BLaER1 (cell line): ENCODE results near the gene LIN28A.

ENCODE experiments used
- H3K27ac ChIP-seq: shearing (Covaris generic); formaldehyde crosslinking; 2 replicates; pipeline ENCODE4 v1.8.1; 2022
- H3K27me3 ChIP-seq: shearing (Covaris generic); formaldehyde crosslinking; 2 replicates; pipeline ENCODE4 v1.8.1; 2022
- H3K36me3 ChIP-seq: shearing (Covaris generic); formaldehyde crosslinking; 2 replicates; pipeline ENCODE4 v1.8.1; 2022
- H3K4me1 ChIP-seq: shearing (Covaris generic); formaldehyde crosslinking; 2 replicates; pipeline ENCODE4 v1.8.1; 2022
- H3K4me2 ChIP-seq: shearing (Covaris generic); formaldehyde crosslinking; 2 replicates; pipeline ENCODE4 v1.8.1; 2022
- H3K4me3 ChIP-seq: shearing (Covaris generic); formaldehyde crosslinking; 2 replicates; pipeline ENCODE4 v1.8.1; 2022
- H3K9ac ChIP-seq: shearing (Covaris generic); formaldehyde crosslinking; 2 replicates; pipeline ENCODE4 v1.8.1; 2022
- H3K9me3 ChIP-seq: shearing (Covaris generic); formaldehyde crosslinking; 2 replicates; pipeline ENCODE4 v1.8.1; 2022
- H4K20me1 ChIP-seq: shearing (Covaris generic); formaldehyde crosslinking; 2 replicates; pipeline ENCODE4 v1.8.1; 2022
- Cebpa-rat ChIP-seq: shearing (Covaris generic); IDR thresholded peaks from 2 replicates; pipeline ENCODE4 v1.8.1; 2022

The LIN28A gene

GRCh38 chr1:26477446-26478152 lies 67.0 kb downstream of the LIN28A start:
- no peak overlapping the region for H3K4me3 ChIP-seq
- H3K9me3 ChIP-seq: no peaks in the 10 kb centered on the region
- peaks cover 40% of the 10 kb centered on the region for H4K20me1 ChIP-seq
- no peak overlapping the region for H3K27ac ChIP-seq
- H3K4me1 ChIP-seq: peaks cover 24% of the 10 kb centered on the region
- TF ChIP-seq Cebpa-rat: no peak
- H3K4me2 ChIP-seq: no peak overlapping the region
- no peak overlapping the region for H3K9ac ChIP-seq
- H3K36me3 ChIP-seq: peaks cover 82% of the 10 kb centered on the region
- no peaks in the 10 kb centered on the region for H3K27me3 ChIP-seq

GRCh38 chr1:26478159-26478558 lies 67.5 kb downstream of the LIN28A start:
- H3K9me3 ChIP-seq: no peaks in the 10 kb centered on the region
- TF ChIP-seq Cebpa-rat: no peak
- H3K4me1 ChIP-seq: peaks cover 24% of the 10 kb centered on the region
- no peak overlapping the region for H3K27ac ChIP-seq
- H3K9ac ChIP-seq: no peak overlapping the region
- H4K20me1 ChIP-seq: peaks cover 39% of the 10 kb centered on the region
- no peak overlapping the region for H3K4me2 ChIP-seq
- H3K27me3 ChIP-seq: no peaks in the 10 kb centered on the region
- H3K36me3 ChIP-seq: peaks cover 84% of the 10 kb centered on the region
- H3K4me3 ChIP-seq: no peak overlapping the region

- H3K4me2 ChIP-seq: no peak overlapping the region
- H4K20me1 ChIP-seq: peaks cover 30% of the 10 kb centered on the region
- H3K27me3 ChIP-seq: no peaks in the 10 kb centered on the region
- H3K36me3 ChIP-seq: peaks cover 79% of the 10 kb centered on the region
- H3K27ac ChIP-seq: no peak overlapping the region
- H3K9ac ChIP-seq: no peak overlapping the region
- H3K4me1 ChIP-seq: peaks cover 17% of the 10 kb centered on the region
- no peaks in the 10 kb centered on the region for H3K9me3 ChIP-seq
- TF ChIP-seq Cebpa-rat: no peak
- H3K4me3 ChIP-seq: no peak overlapping the region
Measured at GRCh38 chr1:26478988-26479387, 68.4 kb downstream of the LIN28A start.
